ENCODE measurements around the gene AXL. TPM values are rescaled to one million over a fixed set of nuclear protein-coding genes. Genes with fewer than 3 reads are reported as not detected.

AXL gene
- total RNA-seq, 1 donor from 2014 or later = 24.9 TPM

DNA sequence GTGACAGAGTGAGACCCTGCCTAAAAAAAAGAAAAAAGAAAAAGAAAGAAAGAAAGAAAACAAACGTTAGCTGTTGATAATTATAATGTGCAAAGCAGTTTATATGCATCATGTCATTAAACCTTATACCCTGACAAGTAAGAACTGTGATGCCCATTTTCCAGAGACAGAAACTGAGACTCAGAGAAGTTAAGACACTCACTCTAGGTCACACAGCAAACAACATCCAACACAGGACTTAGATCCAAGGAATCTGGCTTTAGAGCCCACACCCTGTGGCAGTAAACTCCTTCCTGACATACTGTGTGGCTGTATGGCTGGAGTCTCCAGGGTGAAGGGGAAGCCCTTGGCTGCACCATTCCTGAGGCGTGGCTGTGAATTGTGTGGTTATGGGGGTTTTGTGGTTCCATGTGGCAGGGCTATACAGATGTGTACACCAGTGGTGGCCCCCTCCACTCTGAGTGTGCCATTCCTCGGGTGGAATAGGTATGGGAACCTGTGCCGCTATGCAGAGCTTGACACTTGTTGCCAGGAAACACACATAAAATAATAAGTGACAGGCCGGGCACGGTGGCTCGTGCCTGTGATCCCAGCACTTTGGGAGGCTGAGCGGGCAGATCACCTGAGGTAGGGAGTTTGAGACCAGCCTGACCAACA is 15.6 kb downstream of the AXL start:
- DNase-seq (ENCODE audit: low read depth in 2 of 2) = no peak

DNA sequence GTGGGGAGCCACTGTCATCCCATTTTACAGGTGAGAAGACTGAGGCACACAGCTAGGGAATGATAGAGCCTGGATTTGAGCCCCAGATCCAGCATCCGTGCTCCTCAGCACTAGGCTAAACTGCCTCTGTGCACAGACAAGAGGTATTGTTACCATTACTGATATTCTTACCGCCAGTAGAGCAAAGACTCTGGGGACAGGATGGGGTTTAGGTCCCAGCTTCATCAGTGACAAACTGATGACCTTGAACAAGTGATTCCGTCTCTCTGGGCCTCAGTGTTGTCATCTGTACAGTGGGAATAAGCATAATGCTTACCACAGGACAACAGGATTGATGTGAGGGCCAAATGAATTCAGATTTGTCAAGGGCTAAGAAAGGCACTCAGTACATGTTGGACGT is 16.5 kb downstream of the AXL start:
- no peak for DNase-seq (ENCODE audit: low read depth in 2 of 2)

DNA sequence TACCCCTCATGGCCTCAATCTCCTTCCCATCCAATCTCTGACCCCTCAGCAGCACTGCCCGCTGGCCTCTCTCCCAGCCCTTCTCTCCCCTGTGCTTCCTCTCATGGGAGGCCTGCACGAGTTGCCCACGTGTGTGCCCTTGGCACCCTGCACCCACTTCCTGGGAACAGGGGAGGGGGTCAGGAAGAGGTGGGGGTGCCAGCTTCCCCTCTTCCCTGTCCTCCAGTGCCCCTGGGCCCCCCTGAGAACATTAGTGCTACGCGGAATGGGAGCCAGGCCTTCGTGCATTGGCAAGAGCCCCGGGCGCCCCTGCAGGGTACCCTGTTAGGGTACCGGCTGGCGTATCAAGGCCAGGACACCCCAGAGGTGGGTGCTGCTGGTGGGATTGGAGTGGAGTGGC is 19.2 kb downstream of the AXL start:
- DNase-seq (ENCODE audit: low read depth in 2 of 2) = no peak

DNA sequence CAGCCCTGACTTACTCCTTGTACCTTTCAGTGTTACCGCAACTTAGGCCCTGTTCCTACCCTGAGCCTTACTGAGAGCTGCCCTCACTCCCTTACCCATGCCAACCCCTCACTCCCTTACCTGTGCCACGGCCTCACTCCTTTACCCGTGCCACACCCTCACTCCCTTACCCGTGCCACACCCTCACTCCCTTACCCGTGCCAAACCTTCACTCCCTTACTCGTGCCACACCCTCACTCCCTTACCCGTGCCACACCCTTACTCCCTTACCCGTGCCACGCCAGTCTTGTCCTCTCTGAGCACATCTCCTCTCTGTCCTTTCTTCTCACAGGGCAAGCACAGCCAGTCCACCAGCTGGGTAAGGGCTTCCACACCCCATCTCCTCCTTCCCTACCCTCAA is 20.3 kb downstream of the AXL start:
- no peak for DNase-seq (ENCODE audit: low read depth in 2 of 2)

DNA sequence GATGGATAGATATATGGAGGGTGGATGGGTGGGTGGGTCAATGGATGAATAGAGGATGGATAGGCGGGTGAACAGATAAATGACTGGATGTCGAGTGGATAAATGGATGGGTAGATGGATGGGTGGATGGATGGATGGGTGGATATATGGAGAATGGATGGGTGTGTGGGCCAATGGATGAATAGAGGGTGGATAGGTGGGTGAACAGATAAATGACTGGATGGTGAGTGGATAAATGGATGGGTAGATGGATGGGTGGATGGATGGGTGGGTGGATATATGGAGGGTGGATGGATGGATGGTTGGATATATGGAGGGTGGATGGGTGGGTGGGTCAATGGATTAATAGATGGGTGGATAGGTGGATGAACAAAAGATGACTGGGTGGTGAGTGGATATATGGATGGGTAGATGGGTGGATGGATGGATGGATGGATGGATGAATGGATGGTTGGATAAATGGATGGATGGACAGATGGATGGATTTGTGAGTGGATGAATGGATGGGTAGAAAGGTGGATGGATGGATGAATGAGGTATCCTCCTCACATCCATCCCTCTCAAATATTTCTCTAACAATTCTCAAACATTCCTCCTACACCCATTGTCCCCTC is 21.0 kb downstream of the AXL start:
- no peak for DNase-seq (ENCODE audit: low read depth in 2 of 2)

DNA sequence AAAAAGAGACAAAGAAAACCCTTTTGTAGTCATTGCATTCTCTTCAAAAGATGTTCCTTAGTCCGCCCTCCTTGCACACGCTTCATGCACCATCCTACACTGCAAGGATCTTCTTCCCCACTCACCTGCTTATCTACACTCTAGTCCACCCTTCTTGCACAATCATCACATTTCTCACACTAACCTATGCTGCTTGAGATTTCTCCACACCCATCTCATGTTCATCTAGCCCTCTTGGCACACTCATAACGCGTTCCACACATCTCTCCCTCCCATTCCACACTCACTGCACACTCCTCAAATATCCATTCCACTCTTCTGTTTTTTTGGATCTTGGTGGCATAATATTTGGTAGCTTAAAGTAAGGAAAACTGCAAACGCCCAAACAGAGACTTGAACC is 22.8 kb downstream of the AXL start:
- no peak for DNase-seq (ENCODE audit: low read depth in 2 of 2)

DNA sequence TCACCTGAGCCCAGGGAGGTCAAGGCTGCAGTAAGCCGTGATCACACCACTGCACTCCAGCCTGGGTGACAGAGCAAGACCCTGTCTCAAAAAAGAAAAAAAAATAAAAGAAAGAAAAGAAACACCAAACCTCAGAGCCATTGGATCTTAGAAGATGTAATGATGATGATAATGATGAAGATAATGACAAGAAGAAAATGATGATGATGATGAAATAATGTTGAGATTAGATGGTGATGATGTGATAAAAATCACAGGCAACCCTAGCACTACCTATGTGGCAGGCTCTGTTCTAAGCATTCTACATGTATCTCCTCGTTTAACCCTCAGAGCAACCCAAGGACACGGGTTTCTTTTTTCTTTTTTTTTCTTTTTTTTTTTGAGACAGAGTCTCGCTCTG is 25.1 kb downstream of the AXL start:
- DNase-seq (ENCODE audit: low read depth in 2 of 2) = no peak

DNA sequence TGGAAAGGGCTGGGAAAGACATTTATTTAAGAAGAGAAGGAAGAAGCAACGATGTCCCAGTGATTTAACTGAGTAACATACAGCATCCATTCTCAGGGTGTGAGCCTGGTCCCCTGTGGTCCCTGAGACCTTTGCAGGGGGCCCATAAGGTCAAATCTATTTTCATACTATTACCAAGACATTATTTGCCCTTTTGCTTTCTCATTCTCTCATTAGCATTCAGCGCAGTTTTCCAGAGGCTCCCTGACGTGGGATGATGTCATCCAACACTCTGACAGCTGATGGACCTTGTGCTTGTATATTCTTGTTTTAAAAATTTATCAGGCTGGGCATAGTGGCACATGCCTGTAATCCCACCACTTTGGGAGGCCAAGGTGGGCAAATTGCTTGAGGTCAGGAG is 26.8 kb downstream of the AXL start:
- no peak for DNase-seq (ENCODE audit: low read depth in 2 of 2)

DNA sequence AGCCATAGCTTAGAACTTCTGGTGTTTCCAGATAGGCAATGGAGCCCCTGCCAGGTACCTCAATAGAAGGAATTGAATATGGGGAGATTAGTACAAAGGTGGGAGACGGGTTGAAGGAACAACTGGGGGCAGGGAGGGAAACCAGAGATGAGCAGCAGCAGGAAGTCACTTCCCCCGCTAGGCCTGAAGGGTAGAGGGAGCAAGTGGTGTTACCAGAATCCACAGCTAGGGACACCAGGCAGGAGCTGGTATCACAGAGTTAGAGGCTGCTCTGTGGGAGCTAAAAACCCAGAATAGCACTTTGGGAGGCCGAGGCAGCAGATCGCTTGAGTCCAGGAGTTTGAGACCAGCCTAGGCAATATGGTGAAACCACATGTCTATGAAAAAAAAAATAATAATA is 29.9 kb downstream of the AXL start:
- no peak for DNase-seq (ENCODE audit: low read depth in 2 of 2)

DNA sequence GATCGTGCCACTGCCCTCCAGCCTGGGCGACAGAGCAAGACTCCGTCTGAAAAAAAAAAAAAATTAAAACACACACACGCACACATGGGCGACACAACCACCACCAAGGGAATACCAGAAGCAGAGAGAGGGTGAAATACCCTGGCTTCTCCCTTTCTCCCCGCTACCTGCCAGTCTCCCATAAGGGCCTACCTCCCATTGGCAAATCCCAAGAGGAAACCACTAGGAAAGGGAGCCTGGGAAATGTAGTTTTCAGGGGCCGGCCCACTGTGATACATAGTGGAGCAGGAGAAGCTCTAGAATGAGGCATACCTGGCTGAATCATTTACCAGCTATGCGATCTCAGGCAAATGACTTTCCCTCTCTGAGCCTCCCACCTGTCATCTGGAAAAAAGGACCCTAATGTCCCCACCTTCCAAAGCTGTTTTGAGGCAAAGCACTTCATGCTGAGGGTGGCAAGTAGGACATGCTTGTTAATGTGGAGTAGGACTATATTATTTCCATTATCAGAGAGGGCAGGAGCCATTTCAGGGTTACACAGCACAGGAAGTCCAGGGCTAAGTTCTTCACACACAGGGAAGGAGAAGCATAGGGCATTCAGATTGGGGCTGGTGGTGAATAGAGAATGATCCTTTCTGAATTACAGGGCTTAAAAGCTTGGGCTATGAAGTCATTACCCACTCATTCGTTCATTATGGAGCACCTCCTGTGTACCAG is 30.8 kb downstream of the AXL start:
- DNase-seq (ENCODE audit: low read depth in 2 of 2) = no peak

DNA sequence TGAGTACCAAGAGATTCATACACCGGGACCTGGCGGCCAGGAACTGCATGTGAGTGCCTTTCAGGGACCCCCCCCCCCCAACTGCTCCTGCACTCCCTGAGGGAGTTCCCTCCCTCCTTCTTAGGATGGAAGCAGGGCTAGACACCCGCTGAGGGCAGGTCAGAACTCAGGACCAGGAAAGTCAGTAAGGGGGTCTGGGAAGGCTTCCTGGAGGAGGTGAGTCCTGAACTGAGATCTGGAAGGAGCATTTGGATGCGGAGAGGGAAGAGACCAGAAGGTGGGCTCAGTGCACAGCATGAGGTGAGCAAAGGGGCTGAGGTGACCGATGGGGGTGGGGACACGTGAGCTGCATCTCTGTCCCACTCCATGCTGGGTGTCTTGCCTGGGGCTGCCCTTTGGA is 34.6 kb downstream of the AXL start:
- DNase-seq (ENCODE audit: low read depth in 2 of 2) = no peak

DNA sequence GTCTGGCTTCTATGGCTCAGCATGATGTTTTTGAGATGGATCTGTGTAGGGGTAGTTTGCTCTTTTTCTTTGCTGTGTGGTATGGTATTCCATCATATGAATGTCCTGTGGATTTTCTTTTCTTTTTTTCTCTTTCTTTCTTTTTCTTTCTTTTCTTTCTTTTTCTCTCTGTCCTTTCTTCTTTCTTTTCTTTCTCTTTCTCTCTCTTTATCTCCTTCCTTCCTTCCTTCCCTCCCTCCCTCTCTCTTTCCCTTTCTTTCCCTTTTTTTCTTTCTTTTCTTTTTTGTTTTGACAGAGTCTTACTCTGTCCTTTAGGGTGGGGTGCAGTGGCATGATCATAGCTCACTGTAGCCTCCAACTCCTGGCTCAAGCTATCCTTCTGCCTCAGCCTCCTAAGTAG is 36.1 kb downstream of the AXL start:
- no peak for DNase-seq (ENCODE audit: low read depth in 2 of 2)

DNA sequence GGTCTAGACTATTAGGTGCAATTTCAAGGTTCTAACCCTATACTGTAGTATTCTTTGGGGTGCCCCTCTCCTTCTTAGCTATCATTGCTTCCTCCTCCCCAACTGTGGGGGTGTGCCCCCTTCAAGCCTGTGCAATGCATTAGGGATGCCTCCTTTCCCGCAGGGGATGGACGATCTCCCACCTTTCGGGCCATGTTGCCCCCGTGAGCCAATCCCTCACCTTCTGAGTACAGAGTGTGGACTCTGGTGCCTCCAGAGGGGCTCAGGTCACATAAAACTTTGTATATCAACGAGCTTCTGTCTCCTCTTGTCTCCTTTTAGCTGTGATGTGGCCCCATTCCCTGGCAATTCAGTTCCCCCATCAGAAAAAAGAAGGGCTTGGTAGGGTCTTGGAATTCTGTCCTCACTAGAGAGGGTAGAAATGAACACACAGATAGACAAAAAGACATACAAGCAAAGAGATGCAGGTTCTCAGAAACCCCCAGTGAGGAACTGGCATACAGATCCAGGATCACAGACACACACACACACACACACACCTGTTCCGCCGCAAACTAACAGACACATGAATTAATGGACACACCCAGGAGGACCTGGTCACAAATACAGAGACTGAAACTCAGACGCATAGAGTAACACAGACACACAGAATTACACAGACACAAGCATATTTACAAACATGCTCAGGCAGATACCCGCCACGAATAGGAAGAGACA is 42.6 kb downstream of the AXL start:
- peak in 1 of 2 donors; percentile 14 for DNase-seq (ENCODE audit: low read depth in 2 of 2)

DNA sequence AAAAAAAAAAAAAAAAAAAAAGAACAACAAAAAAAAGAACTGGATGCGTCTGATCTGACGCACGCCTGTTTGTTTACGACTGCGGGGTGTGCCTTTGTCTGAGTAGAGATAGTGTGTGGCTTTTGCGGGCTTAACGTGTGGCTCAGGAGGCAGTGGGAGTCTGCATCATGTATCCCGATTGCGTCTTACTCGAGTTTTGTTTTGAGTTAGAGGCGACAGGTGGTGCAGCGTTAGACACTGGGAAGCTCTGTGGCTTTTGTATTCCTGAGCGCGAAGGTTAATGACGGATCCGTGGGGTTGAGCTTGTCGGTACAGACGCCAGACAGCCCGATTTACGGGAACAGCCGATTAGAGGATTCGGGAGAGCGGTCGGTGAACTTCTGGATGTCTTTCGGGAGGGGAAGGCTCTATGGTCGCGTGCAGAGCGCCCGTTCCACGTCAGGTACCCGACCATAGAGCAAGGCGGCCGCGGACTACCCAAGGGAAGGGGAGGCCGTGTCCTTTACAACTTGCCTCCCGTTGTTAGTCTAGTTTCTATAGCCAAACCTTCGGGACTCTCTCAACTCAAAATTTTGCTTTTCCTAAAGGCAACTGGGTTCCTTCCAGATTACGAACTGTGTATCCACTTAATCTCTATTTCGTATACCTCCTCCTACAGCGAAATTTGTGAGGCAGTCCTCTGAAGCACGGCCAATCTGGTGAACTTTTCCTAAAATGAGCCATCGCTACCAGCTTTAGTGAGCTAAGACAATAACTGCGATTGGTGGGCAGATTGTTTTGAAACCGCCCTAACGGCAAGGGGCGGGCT is 44.2 kb downstream of the AXL start:
- peak; percentile 24 to 77 for DNase-seq (ENCODE audit: low read depth in 2 of 2)

DNA sequence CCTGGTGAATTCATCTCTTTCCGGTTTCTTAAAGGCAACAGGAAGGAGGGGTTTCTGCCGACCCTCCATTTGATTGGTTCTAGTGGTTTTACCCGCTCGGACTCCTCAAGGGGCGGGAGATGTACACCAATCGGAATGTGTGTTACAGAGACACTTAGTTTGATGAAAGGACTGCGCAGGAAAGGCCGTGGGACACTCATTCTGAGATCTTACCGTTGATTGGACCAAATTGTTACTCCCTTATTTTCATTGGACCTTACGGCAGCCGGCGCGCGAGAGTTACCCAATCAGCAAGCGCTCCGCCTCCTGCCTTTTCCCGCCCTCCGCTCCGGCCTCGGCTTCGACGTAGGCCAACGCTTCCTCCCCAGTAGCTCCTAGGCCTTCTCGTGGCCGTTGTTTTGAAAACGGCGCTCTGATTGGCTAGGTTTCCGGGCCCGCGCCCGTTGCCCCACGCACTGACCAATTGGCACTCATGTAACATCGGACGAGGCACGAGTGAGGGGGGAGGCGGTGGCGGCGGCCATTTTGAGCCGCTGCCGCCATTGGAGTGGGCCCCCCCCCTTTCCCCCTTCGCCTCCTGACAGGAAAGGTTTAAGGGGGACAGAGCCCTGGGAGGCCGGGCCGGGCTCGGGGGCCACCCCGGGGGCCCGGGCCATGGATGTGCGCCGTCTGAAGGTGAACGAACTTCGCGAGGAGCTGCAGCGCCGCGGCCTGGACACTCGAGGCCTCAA is 45.0 kb downstream of the AXL start, which contains the start of gene HNRNPUL1:
Gene HNRNPUL1, plus strand, starts transcription at position 523 of the 731 bp plus-strand sequence. Its CDS starts 132 bp downstream, at position 655.
- DNase-seq (ENCODE audit: low read depth in 2 of 2) = peak; percentile 100

DNA sequence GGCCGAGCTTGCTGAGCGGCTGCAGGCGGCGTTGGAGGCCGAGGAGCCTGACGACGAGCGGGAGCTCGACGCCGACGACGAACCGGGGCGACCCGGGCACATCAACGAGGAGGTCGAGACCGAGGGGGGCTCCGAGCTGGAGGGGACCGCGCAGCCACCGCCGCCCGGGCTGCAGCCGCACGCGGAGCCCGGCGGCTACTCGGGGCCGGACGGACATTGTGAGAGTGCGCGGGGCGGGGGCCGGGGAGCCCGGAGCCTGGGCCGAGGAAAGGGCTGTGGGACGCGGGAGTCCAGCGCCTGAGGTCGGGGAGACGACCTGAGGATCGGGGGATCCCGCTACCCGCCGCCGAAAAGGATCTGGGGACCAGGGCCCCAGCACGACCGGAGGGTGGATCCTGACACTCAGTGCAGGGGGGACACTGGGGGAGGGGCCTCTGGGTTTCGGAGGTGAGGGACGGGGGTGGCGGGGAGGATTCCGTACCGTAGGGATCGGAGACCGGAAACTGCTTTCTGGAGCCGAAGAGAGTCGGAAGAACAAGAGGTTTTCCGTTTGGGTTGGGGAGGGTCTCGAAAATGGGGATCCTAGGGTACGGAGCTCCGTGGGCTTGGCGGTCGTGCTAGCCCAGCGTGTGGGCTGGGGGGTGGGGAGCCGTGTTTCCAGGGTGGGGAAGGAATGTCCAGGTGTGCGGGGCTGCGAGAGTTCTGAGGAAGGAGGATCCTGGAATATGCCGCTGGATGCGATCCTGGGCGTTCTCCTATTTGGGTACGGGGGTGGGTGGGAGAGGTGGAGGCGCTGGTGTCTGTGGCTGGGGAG is 45.8 kb downstream of the AXL start:
- DNase-seq (ENCODE audit: low read depth in 2 of 2) = peak; percentile 6 to 34

DNA sequence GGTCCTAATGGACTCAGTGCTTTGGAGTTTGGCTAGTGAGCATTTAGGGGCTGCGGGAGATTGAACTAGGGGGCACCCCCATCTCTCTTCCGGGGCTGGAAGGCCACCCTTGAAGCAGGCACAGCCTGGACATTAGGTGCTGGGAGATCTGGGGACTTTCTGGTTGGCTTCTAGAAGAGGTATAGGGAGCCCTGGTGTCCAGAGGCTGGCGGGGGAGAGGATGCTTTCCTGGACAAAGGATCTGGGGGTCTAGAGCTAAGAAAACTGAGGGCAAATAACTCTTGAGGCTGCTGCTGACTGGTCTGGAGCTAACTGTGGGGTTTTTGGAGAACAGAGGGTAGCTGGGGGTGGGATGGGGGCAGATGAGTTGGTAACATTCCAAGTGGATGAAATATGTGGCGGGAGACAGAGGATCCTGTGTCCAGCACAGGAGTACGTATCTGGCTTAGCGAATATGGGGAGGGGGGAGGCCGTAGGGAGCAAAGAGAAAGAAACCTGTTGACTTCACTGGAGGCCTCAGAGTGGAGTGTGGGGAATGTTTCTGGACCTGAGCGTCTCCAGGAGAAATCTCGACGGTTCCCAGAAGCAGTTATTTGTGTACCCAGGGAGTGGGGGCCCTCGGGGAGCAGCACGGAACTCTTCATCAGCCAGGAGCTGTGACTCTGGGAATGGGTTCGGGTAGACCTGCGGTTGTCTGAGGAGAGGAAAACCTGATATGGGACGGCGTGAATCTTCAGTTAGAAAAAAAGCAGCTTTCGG is 46.6 kb downstream of the AXL start:
- peak in 1 of 2 donors; percentile 17 for DNase-seq (ENCODE audit: low read depth in 2 of 2)

DNA sequence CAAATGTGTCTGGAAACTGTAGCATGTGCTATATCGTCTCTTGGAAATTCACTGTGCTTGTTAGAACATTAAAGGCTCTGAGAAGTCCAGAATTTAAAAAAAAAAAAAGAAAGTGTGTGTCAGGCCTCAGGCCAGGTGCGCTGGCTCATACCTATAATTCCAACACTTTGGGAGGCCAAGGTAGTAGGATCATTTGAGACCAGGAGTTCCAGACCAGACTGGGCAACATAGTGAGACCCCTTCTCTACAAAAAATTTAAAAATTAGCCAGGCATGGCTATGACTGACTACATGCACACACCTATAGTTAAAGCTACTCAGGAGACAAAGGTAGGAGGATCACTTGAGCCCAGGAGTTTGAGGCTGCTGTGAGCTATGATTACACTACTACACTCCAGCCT is 50.0 kb downstream of the AXL start:
- DNase-seq (ENCODE audit: low read depth in 2 of 2) = no peak

DNA sequence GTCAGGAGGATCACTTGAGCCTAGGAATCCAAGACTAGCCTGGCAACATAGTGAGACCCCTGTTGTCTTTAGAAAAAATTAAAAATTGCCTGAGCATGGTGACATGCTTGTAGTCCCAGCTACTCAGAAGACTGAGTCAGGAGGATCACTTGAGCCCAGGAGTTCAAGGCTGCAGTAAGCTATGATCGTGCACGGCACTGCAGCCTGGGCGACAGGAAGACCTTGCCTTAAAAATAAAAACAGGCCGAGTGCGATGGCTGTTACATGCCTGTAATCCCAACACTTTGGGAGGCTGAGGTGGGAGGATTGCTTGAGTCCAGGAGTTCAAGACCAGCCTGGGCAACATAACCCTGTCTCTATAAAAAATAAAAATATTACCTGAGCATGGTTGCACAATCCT is 50.5 kb downstream of the AXL start:
- no peak for DNase-seq (ENCODE audit: low read depth in 2 of 2)

All from dermis microvascular lymphatic vessel endothelial cell (primary cell).